NCI-H2227 treated with DMSO at 0.1 percent for 48 hours (cell line): ENCODE data around the gene DNASE1.
A peak's percentile ranks its signal among the peaks of the same experiment; 100 is the strongest.
"Not testable (repeated sequence)": the region's sequence is repeated elsewhere in the genome, so short reads cannot be mapped to it uniquely, and the experiment has no call there.

Experiments used
- DNase-seq: peaks from one replicate; lab custom pipeline; 2025; lab: John Stamatoyannopoulos, UW

The DNASE1 gene, protein sequence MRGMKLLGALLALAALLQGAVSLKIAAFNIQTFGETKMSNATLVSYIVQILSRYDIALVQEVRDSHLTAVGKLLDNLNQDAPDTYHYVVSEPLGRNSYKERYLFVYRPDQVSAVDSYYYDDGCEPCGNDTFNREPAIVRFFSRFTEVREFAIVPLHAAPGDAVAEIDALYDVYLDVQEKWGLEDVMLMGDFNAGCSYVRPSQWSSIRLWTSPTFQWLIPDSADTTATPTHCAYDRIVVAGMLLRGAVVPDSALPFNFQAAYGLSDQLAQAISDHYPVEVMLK

DNA sequence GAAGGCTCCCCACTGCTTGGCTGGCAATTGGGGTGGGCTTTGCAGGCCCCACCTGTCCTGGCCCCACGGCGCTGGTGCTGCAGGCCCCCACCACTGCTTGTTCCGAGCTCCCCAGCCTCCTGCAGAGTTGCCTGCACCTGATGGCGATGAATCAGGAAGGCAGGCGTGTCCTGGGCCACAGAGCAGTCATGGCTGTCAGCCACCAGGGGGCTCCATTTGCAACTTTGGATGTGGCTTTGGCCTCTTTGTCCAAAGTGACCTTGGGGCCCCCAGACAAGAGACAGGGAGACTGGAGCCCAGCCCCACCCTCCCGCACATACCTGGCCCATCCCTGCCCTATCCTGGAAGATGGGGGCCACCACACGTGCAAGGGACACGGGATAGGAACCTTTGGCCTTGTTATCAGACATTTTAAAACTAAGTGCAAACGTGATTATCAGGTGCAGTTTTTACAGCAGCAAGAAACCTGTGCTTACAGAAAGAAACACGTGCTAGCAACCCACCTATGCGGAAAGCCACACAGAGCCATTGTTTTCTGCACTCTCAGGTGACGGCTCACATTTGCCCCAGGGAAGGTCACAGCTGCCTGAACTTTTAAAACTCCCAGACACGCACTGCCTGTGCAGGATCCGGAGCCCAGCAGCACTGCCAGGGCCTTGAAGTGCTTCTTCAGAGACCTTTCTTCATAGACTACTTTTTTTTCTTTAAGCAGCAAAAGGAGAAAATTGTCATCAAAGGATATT, at the start of gene DNASE1:
Gene DNASE1, plus strand, starts transcription at position 443 of the 743 bp plus-strand sequence. CDS start 683 bp downstream, outside the sequence.
- no peak for DNase-seq

DNA sequence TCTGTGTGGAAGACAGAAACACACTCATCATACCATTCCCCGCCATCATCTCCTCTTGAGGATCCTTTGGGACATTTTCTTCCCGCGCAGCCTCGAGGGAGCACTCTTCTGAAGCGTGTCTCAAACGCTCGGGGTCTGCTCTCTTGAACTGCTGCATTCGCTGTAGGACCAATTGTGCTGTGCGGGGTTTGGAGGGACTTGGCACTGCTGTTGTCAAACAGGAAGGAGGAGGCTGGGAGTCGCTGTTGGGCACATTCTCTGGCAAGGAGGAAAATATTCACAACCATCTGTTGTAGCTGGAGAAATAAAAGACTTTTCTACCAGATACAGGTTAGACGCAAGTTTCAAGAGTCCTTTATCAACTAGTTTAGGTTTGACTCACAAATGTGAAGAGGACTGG, 48.0 kb upstream of the DNASE1 start:
- DNase-seq, result no peak

DNA sequence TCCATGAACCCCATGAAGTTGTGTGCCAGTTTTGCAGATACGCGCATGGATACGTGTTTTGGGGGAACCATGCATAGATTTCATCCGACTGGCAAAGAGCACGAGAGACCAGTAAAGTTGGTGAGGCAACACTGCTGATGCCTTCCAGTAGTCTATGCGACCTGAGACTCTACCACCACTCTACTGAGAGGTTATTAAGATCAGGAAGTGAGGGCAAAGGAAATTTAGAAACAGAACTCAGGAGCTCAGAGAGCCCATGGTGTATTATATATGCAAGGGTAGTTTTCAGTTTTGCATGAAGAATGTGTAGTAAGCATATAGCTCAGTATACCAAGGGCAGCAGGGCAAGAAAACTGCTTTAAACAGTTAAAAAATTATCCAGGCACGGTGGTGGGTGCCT, 47.3 kb upstream of the DNASE1 start:
- no peak for DNase-seq

DNA sequence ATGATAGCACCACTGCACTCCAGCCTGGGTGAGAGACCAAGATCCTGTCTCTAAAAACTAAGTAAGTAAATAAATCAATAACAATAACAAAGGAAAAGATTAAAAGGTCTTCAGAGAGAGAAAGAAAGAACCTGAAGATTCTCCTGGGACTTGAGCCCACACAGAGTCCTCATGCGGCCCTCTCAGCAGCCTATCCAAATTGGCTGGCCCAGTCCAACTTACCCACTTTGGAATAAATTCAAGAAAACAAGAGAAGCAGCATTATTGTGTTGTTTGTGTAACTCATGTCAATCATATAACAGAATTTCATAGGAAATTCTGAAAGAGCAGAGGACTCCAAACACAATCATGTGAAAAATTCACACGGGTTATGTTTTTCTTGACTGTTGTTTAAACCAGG, 46.9 kb upstream of the DNASE1 start:
- no peak for DNase-seq

DNA sequence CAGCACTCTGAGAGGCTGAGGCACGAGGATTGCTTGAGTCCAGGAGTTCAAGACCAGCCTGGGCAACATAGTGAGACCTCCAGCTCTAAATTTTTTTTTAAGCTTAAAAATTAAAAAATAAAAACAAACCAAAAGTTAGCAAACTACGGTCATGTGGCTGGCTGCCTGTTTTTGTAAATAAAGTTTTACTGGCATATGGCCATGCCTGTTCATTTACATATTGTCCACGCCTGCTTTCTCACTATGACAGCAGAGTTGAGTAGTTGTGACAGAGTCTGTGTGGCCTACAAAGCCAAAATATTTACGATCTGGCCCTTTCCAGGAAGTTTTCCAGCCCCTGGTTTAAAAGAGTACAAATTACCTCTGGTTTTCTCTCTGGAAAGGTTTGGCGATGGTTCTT, 46.4 kb upstream of the DNASE1 start:
- no peak for DNase-seq

DNA sequence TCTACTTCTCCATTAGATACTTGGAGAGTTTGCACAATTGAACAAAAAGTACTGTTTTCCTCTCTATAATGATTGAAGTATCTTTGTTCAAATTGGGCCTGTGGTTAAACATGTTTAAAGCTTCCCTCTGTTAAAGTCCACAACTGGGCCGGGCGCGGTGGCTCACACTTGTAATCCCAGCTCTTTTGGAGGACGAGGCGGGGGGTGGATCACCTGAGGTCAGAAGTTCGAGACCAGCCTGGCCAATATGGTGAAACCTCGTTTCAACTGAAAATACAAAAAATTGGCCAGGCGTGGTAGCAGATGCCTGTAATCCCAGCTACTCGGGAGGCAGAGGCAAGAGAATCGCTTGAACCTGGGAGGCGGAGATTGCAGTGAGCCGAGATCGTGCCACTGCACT, 45.5 kb upstream of the DNASE1 start:
- DNase-seq, result not testable (repeated sequence)

DNA sequence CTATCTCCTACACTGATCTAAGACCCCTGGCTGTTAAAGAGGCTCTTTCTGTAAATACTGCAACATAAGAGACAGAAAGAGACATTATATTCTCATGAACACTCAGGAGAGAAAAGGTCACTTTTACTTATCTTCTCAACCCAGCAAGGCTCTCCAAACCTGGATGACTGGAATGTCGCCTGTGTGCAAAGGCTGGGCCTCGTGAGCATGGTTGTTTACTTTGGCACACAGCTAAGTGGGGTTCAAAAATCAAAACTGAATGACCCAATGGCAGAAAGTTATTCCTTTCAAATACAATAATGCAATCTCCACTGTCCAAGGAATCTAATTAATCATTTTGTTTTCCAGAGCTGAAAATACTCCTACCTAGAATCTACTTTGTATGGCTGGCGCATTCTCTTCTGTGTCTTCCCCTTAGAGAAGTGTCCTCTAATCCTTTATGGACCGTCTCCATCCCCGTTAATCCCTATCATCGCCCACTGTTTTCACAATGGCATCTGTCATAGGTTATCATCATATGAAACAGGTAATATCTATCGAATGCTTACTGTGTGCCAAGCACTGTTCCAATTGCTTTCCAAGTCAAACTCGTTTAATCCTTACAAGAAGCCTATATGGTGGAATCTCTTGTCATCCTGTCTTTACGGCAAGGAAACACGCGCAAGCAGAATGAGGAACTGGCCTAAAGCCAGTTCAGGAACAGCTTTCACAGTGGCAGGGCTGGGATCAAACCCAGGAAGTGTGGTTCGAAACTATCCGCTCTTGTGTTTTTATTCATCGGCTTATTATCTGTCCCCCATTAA, 44.4 kb upstream of the DNASE1 start:
- DNase-seq, result no peak

DNA sequence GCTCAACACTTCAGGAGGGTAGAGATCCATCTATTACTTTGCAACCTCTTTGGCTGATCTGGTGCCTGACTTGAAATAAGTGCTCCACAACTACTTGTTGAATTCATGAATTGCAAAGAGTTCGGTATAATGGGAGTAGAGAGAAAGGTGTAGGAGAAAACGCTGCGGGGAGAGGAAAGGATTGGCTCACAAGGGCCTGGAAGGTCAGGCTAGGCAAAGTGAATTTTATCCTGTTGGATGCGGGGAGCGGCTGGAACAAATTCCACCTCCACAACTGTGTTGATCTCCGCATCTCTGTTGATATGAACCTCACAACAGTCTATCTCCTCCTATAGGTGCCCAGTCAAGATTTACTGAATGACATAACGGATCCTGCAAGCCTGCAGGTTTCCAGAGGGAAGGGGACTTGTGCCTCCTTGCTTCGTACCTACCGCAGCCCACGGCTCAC, 43.8 kb upstream of the DNASE1 start:
- peak; percentile 17 for DNase-seq

DNA sequence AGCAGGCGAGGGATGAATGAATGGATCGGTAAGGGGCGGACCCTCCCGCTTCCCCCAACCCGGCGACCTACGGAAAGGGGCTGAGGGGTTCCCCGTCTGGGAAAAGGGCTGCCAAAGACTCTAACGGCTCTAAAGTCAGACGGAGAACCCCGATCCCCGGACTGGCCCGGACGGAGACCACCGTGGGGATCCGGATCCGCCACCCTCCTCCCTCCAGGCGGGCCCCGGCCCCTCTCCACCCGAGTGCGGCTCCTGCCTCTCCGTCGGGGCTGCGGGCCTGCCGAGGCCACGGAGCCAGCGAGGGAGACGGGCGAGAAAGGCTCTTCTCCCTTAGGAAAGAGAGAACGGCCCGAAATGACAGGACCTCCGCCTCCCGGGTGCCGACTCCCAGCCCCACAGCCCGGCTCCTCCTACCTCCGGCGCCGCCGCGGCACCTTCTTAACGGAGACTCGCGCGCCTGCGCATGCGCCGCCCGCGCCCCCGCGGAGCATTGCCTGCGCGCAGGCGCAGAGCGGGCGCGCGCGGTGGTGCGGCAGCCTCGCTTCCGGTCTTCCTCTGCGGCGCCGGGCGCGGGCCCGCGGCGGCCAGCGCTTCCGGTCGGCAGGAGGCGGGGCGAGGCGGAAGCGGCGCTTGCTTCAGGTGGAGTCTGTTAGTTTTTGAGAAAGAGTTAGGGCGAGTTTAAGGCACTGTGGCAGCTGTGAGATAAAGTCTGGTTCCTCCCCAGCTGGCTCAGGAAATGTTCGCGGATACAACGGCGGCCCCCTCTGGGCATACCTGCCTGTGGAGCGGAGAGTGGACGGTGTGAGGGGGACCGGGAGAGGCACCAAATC, 43.1 kb upstream of the DNASE1 start, which contains the start of gene SLX4:
Gene SLX4, minus strand, starts transcription at position 461 of the 830 bp plus-strand sequence. CDS start 2,642 bp downstream, outside the sequence.
- peak; percentile 93 for DNase-seq

DNA sequence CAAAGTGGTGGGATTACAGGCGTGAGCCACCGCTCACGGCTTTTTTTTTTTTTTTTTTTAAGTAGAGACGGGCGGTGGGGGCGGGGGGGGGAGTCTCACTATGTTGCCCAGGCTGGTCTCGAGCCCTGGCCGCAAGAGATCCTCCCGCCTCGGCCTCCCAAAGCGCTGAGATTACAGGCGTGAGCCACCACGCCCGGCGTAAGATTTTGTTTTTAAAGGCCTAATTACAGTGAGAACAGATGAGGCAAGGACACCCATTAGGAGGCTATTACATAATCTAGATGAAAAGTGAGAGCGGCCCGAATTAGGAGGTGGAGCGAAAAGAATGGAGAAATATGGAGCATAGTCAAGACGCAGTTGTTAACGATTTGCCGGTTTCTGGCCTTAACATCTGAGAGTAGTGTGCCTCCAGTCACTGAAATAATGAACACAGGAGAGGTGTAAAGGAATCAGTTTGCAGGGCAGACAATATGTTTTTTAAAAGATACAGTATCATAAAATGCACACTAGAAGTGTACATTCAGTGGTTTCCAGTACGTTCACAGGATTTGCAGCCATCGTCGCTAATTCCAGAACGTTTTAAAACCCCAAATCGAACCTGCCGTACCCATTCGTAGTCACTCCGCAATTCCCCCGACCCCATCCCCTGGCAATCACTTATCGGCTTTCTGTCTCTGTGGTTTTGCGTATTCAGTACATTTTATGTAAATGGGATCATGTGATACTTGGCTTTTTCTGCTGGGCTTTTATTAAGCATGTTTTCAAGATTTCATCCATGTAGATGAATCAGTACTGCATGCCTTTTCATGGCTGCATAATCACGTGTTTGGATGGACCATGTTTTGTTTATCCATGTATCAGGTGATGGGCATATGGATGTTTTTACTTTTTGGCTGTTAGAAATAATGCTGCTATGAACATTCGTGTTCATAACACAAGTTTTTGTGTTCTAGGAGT, 41.7 kb upstream of the DNASE1 start:
- no peak for DNase-seq

DNA sequence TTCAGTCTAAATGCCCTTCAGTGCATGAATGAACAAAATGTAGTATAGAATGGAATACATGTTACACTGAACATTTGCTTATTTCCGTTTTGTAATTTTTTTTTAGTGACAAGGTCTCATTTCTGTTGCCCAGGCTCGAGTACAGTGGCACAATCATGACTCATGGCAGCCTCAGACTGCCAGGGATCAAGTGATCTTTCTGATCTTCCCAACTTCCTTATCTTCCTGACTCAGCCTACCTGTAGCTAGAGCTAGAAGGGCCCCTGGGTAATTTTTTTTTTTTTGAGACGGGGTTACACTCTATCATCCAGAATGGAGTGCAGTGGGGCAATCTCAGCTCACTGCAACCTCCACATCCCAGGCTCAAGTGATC, 35.7 kb upstream of the DNASE1 start:
- no peak for DNase-seq

DNA sequence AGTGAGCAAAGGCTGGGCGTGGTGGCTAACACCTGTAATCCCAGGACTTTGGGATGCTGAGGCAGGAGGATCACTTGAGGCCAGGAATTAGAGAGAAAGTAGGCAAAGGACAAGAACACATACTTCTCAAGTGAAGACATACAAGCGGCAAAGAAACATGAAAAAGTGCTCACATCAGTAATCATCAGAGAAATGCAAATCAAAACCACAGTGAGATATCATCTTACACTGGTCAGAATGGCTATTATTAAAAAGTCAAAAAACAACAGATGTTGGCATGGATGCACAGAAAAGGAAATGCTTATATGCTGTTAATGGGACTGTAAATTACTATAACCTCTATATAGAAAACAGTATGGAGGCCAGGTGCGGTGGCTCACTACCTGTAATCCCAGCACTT, 30.8 kb upstream of the DNASE1 start:
- DNase-seq, result no peak

DNA sequence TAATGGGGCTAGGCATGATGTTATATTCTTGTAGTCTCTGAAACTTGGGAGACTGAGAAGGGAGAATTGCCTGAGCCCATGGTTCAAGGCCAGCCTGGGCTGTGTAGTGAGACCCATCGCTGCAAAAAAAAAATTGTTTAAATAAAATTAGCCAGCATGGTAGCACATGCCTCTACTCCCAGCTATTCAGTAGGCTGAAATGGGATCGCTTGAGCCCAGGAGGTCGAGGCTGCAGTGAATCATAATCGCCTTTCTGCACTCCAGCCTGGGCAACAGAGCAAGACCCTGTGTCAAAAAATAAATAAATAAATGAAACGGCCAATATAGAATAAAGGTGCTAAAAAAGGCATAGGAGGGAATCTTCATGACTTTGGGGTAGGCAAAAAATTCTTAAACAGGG, 29.2 kb upstream of the DNASE1 start:
- no peak for DNase-seq

DNA sequence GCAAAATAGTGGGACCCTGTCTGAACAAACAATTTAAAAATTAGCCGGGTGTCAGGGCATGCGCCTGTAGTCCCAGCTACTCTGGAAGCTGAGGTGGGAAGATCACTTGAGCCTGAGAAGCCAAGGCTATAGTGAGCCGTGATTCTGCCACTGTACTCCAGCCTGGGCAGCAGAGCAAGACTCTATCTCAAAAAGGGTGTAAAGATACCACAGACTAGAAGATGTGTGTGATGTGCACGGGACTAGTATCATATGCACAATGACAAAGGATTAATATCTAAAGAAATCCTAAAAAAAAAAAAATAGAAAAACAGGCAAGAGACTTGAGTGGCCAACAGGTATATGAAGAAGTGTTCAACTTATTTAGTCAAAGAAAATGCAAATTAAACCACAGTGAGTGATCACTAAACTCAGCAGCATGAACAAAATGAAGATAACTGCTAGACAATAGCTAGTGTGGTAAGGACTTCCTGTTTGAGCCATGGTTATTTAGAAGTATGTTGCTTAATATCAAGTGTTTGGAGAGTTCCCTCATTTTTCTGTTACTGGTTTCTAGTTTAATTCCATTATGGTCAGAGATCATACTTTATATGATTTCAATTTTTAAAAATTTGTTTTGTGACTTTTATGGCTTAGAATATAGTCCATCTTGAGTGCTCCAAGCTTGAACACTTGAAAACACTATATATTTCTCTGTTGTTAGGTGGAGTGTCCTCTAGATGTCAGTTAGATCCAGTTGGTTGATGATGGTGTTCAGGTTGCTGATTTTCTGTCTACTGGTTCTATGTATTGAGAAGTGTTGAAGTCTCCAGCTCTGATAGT, 28.4 kb upstream of the DNASE1 start:
- DNase-seq, result no peak

DNA sequence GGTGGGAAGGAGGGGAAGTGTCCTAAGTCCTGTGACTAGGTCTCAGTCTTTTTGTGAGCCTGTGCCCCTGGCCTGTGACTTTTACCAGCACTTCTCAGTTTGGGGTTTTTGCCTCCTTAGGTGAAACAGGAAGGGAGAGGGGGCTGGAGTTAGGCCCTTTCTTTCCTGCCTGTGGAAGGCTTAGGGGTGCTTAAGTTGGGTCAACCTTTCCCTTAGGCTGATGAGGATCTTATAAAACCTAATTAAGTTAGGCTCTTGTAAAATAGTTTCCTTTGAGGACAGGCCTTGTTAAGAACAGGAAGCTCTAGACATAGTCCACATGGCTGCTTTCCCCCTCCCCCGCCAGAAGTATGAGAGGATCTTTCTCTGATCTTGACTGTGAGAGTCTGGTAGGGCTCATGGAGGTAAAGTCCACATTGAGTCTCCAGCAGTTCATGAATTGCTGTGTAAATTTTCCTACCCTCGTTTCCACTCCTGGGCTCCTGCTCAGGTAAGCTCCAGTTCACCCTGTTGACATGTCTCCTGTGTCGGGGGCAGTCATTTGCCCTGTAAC, 17.0 kb upstream of the DNASE1 start:
- no peak for DNase-seq

DNA sequence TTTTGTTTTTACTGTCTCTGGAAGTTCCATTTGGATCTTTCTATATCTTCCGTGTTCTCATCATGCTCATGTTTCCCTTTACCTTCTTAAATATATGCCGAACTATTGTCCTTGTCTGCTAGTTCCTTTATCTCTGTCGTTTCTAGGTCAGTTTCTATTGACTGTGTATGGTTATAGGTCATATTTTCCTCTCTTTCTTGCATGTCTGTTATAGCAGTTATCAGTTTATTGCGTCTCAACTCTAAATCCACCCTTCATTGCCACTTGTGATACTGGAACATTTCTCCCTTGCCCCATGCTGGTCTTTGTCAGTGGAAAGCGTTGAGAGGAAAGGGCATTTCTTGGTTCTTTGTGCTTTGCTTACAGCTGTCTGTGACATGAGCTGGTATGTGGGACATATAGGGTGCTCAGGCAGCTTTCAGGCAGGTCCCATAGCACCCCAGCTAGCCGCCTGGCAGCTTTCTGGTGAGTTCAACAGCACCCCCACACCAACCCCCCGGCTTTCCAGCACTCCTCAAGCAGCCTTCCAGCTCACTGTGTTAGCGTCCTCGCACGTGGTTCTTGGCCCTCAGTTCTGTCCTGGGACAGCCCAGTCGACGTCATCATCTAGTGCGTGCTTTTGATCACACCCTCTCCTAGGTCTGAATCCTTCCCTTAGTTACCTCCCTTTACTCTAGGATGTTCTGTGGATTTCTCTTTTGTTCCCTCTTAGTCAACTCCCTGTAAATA, 15.4 kb upstream of the DNASE1 start:
- no peak for DNase-seq

DNA sequence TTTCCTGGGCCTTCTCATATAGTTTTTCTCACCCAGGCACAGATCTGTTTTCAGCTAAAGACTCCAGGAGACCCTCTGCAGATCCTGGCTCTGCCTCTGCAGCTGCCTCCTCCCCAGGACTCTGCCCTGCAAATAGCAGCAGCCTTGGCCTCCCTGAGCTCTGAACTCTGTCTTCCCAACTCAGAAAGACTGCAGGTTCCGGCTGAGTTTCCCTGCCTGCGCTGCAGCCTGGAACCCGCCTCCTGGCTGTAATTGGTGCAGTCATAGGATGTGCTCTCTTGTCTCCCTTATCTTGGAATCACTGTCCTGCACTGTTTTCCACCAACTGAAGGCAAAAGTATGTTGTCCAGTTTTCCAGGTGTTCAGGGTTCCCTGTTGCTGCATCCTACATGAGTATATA, 14.3 kb upstream of the DNASE1 start:
- no peak for DNase-seq

DNA sequence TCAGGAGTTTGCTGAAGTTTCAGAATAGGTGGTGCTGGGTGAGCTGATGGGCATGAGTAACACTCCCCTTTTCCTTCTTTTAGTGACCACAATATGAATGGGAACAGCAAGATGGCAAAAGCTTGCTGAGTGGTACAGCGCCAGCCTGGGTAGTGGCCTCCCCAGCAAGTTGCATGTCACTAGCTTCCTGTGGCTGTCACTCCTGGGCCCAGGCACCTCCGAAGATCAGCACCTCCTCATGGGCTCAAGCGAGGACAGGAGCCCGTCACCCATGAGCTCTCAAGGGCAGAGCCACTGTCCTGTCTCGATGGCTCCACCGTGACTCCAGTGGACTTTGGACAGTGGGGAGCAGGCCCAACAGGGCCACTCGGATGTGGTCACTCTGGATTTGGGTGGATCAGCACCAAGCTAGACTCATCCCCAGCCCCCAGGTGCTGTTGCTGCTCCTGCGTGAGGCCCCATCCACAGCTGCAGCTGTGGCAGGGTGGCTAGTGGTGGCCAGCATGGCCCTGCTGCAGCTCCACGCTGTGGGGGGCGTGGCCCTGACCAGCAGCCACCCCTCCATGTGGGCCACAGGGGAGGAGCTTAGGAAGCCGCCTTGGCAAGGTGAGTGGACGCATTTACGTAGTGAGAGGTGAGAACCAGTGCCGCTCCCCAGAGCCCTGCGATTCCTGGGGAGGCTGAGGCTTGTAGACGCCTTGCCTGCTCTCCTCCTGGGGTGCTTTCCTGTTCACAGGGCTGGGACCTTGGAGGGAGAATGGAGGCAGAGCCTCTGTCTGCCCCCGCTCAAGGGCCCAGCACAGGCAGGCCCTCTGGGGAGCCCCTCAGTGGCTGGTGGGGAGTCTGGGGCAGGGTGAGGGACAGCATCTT, 13.6 kb upstream of the DNASE1 start:
- no peak for DNase-seq
